Fibroblast of mammary gland (primary cell): ENCODE results near the gene PRKCB.

ENCODE experiments used
- DNase-seq: peaks from one replicate; pipeline ENCODE4 v3.0.0-alpha.2; 2010; ENCODE audit warnings: low read depth
- H3K4me3 ChIP-seq: 2 replicates; pipeline ENCODE4 v1.5.1; 2011; ENCODE audit warnings: low read depth, mild to moderate bottlenecking, low read length, moderate library complexity; ENCODE audit not compliant: control insufficient read depth
- CTCF ChIP-seq: conservative IDR thresholded peaks from 2 replicates; pipeline ENCODE4 v1.5.1; 2011; ENCODE audit warnings: low read depth, low read length, inconsistent platforms; ENCODE audit not compliant: control insufficient read depth, insufficient read depth

PRKCB gene

GRCh38 chr16:24077966-24078365, 242.2 kb downstream of the PRKCB start:
- no peak for TF ChIP-seq CTCF
- no peak overlapping the region for H3K4me3 ChIP-seq
- no peak for DNase-seq

GRCh38 chr16:24085666-24086065, 249.9 kb downstream of the PRKCB start:
- no peak for TF ChIP-seq CTCF
- DNase-seq = no peak
- no peak overlapping the region for H3K4me3 ChIP-seq

- H3K4me3 ChIP-seq = no peak overlapping the region
- no peak for DNase-seq
- TF ChIP-seq CTCF = no peak
Observed at GRCh38 chr16:24087891-24088410, 252.2 kb downstream of the PRKCB start.

GRCh38 chr16:24088767-24089166, 253.0 kb downstream of the PRKCB start:
- DNase-seq = no peak
- no peak for TF ChIP-seq CTCF

GRCh38 chr16:24091125-24091524, 255.3 kb downstream of the PRKCB start:
- TF ChIP-seq CTCF = no peak
- no peak overlapping the region for H3K4me3 ChIP-seq
- no peak for DNase-seq

More at GRCh38 chr16:24088767-24089166, 253.0 kb downstream of the PRKCB start:
- no peak overlapping the region for H3K4me3 ChIP-seq

- TF ChIP-seq CTCF = no peak
Observed at GRCh38 chr16:24093049-24093448, 257.3 kb downstream of the PRKCB start.

GRCh38 chr16:24094660-24095059, 258.9 kb downstream of the PRKCB start:
- no peak for TF ChIP-seq CTCF
- no peak overlapping the region for H3K4me3 ChIP-seq
- DNase-seq = no peak

More at GRCh38 chr16:24093049-24093448, 257.3 kb downstream of the PRKCB start:
- no peak overlapping the region for H3K4me3 ChIP-seq
- DNase-seq = no peak
